Transverse colon (tissue), 3 donors: ENCODE results near the gene ACTRT3.

ENCODE experiments used
- EP300 ChIP-seq: sonication (generic); formaldehyde crosslinking; IDR thresholded peaks from one replicate; pipeline ENCODE4 v1.6.1; 2017; ENCODE audit warnings: antibody characterized with exemption, low read depth
- POLR2A ChIP-seq: fragments of 450-650 bp; IDR thresholded peaks from one replicate; pipeline ENCODE4 v1.6.1; 2016; ENCODE audit warnings: antibody characterized with exemption, mild to moderate bottlenecking, moderate library complexity
- POLR2AphosphoS5 ChIP-seq, 3 donors: sonication (generic); formaldehyde crosslinking; IDR thresholded peaks; one replicate each; pipeline ENCODE4 v1.6.1; 2016; ENCODE audit warnings: antibody characterized with exemption in 3 of 3

- TF ChIP-seq EP300 (no peak), POLR2AphosphoS5 (IDR thresholded peaks at IDR 0.05) (no peak), POLR2A (no peak)
Observed at GRCh38 chr3:169811631-169812331, 42.4 kb upstream of the ACTRT3 start.
